Activated CD8-positive, alpha-beta T cell treated with anti-CD3 and anti-CD28 coated beads for 36 hours (primary cell): Measurements from ENCODE around the gene SLC22A23. TPM values are rescaled to one million over a fixed set of nuclear protein-coding genes. Genes with fewer than 3 reads are reported as not detected.

Experiments
- ATAC-seq: fragments of 200-7000 bp; cut with Tn5 transposase; one replicate; pipeline ENCODE4 v1.10.0; 2021; ENCODE audit warnings: mild to moderate bottlenecking, moderate library complexity
- CTCF ChIA-PET: fragments of 350-600 bp; sonication (Branson Sonifier 250); formaldehyde crosslinking; loops from one replicate; lab custom pipeline; 2021; ENCODE audit warnings: antibody characterized with exemption; lab: Charles Lee
- POLR2A ChIA-PET: fragments of 350-600 bp; sonication (Branson Sonifier 250); formaldehyde crosslinking; loops from one replicate; lab custom pipeline; 2021; ENCODE audit warnings: antibody characterized with exemption; lab: Charles Lee
- DNase-seq: peaks from one replicate; pipeline ENCODE4 v3.0.0-alpha.2; 2020
- H3K27ac Mint-ChIP-seq: one replicate; pipeline ENCODE4 v1.8.0; 2021; ENCODE audit warnings: mild to moderate bottlenecking, mixed read lengths
- H3K27me3 Mint-ChIP-seq: one replicate; pipeline ENCODE4 v1.8.0; 2021; ENCODE audit warnings: mixed read lengths
- H3K36me3 Mint-ChIP-seq: one replicate; pipeline ENCODE4 v1.8.0; 2021; ENCODE audit warnings: low read depth, mixed read lengths
- H3K4me1 Mint-ChIP-seq: one replicate; pipeline ENCODE4 v1.8.0; 2021; ENCODE audit warnings: low read depth, mixed read lengths
- H3K4me3 Mint-ChIP-seq: one replicate; pipeline ENCODE4 v1.8.0; 2021; ENCODE audit warnings: mild to moderate bottlenecking, moderate library complexity, mixed read lengths
- H3K9me3 Mint-ChIP-seq: one replicate; pipeline ENCODE4 v1.8.0; 2021; ENCODE audit warnings: mixed read lengths
- intact Hi-C: fragments of 100-400 bp; cut with micrococcal nuclease; formaldehyde crosslinking; loops from one replicate; pipeline ENCODE4 v1.10.0; 2022
- total RNA-seq, 2 experiments: library from RNA; stranded (reverse); gene quantifications; one replicate each; pipeline ENCODE4 v1.2.3, GENCODE V29; 2021
- TF ChIP-seq, protein P1 (sequence below): fragments of 200-600 bp; IDR thresholded peaks from one replicate; pipeline ENCODE4 v1.8.0; 2022; ENCODE audit warnings: antibody characterized with exemption, mild to moderate bottlenecking

The SLC22A23 gene
- total RNA-seq, 2 experiments from 2014 or later, result 0.16 to 0.34 TPM

DNA sequence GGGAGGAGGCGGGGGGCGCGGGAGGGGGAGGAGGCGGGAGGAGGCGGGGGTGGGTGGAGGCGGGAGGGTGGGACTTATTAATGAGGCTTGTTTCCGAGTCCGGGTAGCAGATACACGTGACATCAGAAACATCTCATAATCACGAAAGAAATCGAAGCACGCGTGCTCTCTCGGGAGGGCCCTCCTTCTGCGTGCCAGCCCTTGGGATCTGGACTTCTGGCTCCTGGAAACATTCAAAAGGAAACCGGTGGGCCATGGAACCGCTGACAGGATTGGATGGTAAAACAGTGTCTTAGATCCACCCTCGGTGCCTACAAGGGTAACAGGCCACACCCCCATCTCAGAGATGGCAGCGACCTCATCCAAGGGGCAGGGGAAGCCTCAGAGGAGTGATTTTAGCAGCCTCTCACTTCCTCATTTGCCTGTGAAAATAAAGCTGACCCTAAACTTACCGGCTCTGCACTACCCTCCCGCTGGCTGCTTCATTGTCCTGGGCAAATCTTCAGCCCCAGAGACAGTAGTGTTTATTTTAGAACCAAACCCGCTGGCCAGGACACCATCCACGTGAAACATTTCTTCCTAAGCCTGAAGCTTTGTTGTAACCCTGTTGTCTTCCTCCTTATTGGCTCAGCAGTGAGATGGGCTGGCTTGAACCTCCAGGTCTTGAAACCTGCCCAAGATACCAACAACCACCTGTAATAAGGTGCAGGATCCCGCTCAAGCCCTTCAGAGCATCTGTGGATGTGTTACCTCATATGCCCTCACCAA lies 100.6 kb downstream of the SLC22A23 start:
- Mint-ChIP-seq H3K4me3 (peak overlapping the region; percentile 45), H3K36me3 (no peaks in the 10 kb centered on the region), H3K27me3 (no peaks in the 10 kb centered on the region), H3K27ac (peak overlapping the region; percentile 30), H3K4me1 (peaks cover 10% of the 10 kb centered on the region), H3K9me3 (no peaks in the 10 kb centered on the region)
- ATAC-seq (peak; percentile 92), DNase-seq (peak; percentile 65)
- ChIA-PET CTCF (no interaction called here), POLR2A (interaction anchor here (0.6 to 0.7 kb wide), 2 partner anchors 11 to 71 kb away, joined by 3 read pairs; no protein-coding TSS in a partner anchor)
- intact Hi-C loops, result no loop called here
- TF ChIP-seq, protein P1, sequence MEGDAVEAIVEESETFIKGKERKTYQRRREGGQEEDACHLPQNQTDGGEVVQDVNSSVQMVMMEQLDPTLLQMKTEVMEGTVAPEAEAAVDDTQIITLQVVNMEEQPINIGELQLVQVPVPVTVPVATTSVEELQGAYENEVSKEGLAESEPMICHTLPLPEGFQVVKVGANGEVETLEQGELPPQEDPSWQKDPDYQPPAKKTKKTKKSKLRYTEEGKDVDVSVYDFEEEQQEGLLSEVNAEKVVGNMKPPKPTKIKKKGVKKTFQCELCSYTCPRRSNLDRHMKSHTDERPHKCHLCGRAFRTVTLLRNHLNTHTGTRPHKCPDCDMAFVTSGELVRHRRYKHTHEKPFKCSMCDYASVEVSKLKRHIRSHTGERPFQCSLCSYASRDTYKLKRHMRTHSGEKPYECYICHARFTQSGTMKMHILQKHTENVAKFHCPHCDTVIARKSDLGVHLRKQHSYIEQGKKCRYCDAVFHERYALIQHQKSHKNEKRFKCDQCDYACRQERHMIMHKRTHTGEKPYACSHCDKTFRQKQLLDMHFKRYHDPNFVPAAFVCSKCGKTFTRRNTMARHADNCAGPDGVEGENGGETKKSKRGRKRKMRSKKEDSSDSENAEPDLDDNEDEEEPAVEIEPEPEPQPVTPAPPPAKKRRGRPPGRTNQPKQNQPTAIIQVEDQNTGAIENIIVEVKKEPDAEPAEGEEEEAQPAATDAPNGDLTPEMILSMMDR, result no peak

DNA sequence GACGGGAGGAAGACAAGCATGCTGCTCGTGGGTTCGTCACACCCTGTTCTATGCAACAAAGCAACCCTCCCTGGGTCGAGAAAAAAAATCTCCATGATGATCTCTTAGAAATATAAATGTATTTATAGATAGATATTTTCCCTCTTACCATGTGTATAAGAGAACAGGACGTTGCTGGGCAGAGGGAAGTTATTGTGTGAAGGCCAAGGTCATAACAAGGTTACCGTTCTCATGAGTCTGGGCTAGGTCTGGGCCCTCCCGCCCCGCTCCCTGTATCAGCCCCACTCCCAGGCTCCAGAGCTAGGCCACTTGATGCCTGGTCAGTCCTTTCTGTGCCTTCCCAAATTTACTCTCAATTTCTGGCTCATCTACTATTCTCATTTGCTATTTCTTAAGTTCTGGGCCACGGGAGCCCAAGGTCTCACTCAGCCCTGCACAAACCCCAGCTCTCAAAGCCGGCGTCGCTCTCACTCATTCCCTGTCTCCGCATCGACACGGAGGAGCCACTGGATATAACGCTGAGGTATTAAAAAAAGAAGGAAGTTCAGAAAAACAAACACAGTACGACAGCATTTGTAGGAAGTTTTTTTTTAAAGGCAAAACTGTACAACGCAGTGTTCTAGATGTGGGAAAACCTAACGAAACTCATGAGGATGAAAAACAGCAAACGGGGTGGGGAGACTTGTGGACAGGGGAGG lies 101.3 kb downstream of the SLC22A23 start:
- ChIA-PET POLR2A (interaction anchor here (1.1 kb wide), 1 partner anchor 9 kb away, joined by 3 read pairs; no protein-coding TSS in a partner anchor), CTCF (interaction anchor here (0.7 kb wide), 1 partner anchor 76 kb away, joined by 3 read pairs; no protein-coding TSS in a partner anchor)
- intact Hi-C loops, result no loop called here
- H3K4me3 Mint-ChIP-seq, result peak overlapping the region; percentile 51
- H3K4me1 Mint-ChIP-seq, result peaks cover 10% of the 10 kb centered on the region
- H3K27ac Mint-ChIP-seq, result peak overlapping the region; percentile 21
- ATAC-seq (no peak), DNase-seq (no peak)
- TF ChIP-seq, protein P1, result no peak
- H3K27me3 Mint-ChIP-seq, result no peaks in the 10 kb centered on the region
- H3K36me3 Mint-ChIP-seq, result no peaks in the 10 kb centered on the region
- no peaks in the 10 kb centered on the region for H3K9me3 Mint-ChIP-seq

DNA sequence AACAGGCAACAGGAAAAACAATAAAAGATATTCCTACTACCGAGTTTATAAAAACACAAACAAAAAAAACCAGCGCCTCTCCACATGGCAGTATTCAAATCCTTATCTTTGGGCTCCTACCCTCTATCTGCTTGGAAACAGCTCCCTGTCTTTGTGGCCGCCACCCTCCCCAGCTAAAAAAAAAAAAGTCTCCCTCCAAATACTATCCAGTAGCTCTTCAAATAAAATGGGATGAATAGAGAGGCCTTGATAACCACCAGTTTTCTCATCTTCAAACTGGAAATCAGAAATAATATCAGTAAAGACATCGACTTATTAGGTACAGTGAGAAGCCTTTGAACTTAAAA lies 101.9 kb downstream of the SLC22A23 start:
- ChIA-PET POLR2A (interaction anchor here (1.1 kb wide), 1 partner anchor 8 kb away, joined by 3 read pairs; no protein-coding TSS in a partner anchor), CTCF (interaction anchor here (0.7 kb wide), 1 partner anchor 75 kb away, joined by 3 read pairs; no protein-coding TSS in a partner anchor)
- TF ChIP-seq, protein P1, result no peak
- Mint-ChIP-seq H3K9me3 (no peaks in the 10 kb centered on the region), H3K4me1 (peaks cover 10% of the 10 kb centered on the region), H3K27ac (no peak overlapping the region), H3K27me3 (no peaks in the 10 kb centered on the region), H3K36me3 (no peaks in the 10 kb centered on the region), H3K4me3 (no peak overlapping the region)
- intact Hi-C loops, result no loop called here
- ATAC-seq, result no peak
- no peak for DNase-seq

DNA sequence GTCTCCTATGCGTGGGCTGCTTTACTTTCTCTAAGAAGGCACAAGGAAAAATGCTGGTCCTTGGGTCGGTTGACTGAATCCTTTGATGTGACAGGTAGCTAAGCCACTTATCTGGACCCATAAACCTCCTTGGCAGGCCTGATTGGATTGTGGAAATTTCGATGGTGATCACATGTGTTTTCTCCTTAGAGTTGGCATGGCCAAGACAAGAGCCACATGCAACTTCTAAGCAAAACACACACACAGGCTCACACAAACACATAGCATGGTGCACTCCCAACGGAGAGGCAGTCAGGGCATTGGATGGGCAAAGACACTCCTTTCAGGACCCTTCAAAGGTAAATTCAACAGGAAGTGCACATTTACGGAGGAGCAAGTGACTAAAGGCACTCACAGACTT lies 102.9 kb downstream of the SLC22A23 start:
- Mint-ChIP-seq H3K27me3 (no peaks in the 10 kb centered on the region), H3K4me1 (peaks cover 13% of the 10 kb centered on the region), H3K36me3 (no peaks in the 10 kb centered on the region), H3K27ac (no peak overlapping the region), H3K9me3 (no peaks in the 10 kb centered on the region), H3K4me3 (no peak overlapping the region)
- ATAC-seq (no peak), DNase-seq (no peak)
- POLR2A ChIA-PET, result no interaction called here
- intact Hi-C loops, result no loop called here
- TF ChIP-seq, protein P1, result no peak
- CTCF ChIA-PET, result no interaction called here
